ENCODE data around the gene UNC80. TPM values are rescaled to one million over a fixed set of nuclear protein-coding genes. Genes with fewer than 3 reads are reported as not detected.

Gene UNC80
- total RNA-seq, 4 donors from 2014 or later: under 0.01 to 3.0 (median 0.45) TPM

DNA sequence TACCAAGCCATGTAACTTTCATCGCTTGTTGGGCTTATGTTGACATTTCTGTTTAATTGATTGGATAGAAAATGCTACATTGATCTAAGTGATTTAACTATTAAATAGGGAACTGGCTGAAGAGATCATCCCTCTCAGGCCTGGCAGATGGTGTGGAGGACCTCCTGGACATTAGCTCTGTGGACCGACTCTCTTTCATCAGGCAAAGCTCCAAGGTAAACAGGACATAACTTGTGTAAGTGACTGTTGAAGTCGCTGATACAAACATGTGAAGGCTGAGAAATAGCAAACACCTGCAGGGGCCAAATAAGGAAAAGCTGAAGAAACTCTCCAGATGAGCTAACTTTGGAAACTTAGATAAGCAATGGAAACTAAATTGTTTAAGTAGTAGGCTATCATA, 68.8 kb downstream of the UNC80 start:
- Histone ChIP-seq H3K4me1 (no peaks in the 10 kb centered on the region), H3K4me3 (no peak overlapping the region), H3K36me3 (no peaks in the 10 kb centered on the region), H3K9me3 (no peaks in the 10 kb centered on the region), H3K27me3 (no peaks in the 10 kb centered on the region), H3K27ac (no peak overlapping the region)
- intact Hi-C loops (cut with DNase I; ENCODE audit: low total_unique reads): no loop called here
- no peak for TF ChIP-seq POLR2A (IDR thresholded peaks at IDR 0.05)
- DNase-seq: no peak

DNA sequence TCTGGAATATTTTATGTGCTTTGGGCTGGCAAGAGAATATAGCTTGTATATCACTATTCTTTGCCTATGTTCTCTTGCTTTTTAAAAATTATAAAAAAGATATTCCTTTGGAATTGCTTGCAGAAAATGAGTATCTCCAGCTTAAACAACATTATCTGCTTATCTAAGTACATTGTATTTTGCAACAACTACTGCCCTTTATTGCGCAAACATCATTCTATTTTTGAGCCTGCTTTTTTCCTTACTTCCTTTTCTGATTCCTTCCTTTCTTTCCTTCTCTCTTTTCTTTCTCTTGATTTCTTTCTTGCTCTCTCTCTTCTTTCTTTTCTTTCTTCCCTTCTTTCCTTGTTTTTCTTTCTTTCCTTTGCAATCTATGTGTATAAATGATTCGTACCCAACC, 74.0 kb downstream of the UNC80 start:
- TF ChIP-seq POLR2A (IDR thresholded peaks at IDR 0.05): no peak
- no peak for TF ChIP-seq CTCF (IDR thresholded peaks at IDR 0.05)
- Histone ChIP-seq H3K27me3 (no peaks in the 10 kb centered on the region), H3K9me3 (no peaks in the 10 kb centered on the region), H3K4me1 (no peaks in the 10 kb centered on the region), H3K36me3 (no peaks in the 10 kb centered on the region), H3K27ac (no peak overlapping the region), H3K4me3 (no peak overlapping the region)
- intact Hi-C loops (cut with DNase I; ENCODE audit: low total_unique reads): no loop called here
- DNase-seq: no peak

GRCh38 chr2:209864716-209865295, 93.2 kb downstream of the UNC80 start:
- H3K9me3 ChIP-seq: no peaks in the 10 kb centered on the region
- no peak for DNase-seq
- H3K4me3 ChIP-seq: no peak overlapping the region
- H3K27me3 ChIP-seq: no peaks in the 10 kb centered on the region
- intact Hi-C loops (cut with DNase I; ENCODE audit: low total_unique reads): no loop called here
- TF ChIP-seq CTCF (IDR thresholded peaks at IDR 0.05) (no peak), POLR2A (IDR thresholded peaks at IDR 0.05) (no peak)
- no peak overlapping the region for H3K27ac ChIP-seq
- no peaks in the 10 kb centered on the region for H3K4me1 ChIP-seq
- H3K36me3 ChIP-seq: no peaks in the 10 kb centered on the region

DNA sequence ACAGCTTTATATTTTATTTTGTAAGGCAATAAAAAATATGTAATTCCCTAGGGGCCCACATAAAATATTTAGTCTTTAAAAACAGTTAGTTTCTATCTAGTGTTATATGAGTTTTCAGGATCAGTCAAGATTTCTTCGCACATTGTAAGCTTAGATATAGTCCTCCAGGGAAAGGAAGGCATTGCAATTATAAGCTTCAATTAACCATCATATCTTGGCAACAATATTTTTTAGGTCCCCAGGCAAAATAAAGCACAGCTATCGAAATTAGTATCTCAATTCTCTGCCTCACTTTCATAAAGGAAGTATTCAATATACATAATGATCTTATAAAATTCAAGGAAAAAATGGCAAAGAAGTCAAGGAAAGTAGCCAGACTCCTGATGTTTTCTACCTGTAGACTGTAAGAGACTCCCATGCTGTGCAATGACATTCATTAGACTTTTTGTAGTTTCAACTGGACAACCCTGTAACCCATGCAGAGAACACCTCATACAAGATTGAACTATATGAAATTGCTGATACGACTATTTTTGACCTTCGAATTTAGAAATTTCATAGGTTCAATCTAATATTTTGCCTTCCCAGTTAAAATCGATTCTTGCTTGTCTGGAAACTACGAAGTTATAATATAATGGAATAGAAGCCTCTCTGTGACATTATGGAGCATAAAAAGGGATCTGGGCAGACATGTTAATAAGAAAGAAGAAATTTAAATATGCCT, 96.8 kb downstream of the UNC80 start:
- Histone ChIP-seq H3K27me3 (no peaks in the 10 kb centered on the region), H3K9me3 (no peaks in the 10 kb centered on the region), H3K4me1 (no peaks in the 10 kb centered on the region), H3K4me3 (no peak overlapping the region), H3K36me3 (no peaks in the 10 kb centered on the region), H3K27ac (no peak overlapping the region)
- no peak for TF ChIP-seq POLR2A (IDR thresholded peaks at IDR 0.05)
- TF ChIP-seq CTCF (IDR thresholded peaks at IDR 0.05): no peak
- no peak for DNase-seq
- intact Hi-C loops (cut with DNase I; ENCODE audit: low total_unique reads): no loop called here

DNA sequence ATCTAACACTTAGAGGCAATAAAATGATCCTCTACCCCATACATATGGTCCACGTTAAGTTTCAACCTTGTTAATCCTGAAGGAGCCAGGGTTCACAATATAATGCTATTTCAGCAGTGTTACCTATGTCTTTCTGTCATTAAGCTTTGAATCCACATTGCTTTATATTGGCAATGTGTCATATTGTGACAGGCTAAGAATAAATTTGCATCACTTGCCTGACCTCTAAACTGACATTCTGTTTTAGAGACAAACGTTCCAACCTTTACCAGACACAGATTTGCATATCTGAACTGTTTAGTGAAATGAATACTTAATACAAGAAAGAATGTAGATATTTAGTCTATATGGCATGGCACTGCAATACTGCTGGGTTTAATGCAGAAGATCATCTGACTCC, 98.4 kb downstream of the UNC80 start:
- Histone ChIP-seq H3K9me3 (no peaks in the 10 kb centered on the region), H3K4me1 (no peaks in the 10 kb centered on the region), H3K27ac (no peak overlapping the region), H3K4me3 (no peak overlapping the region), H3K27me3 (no peaks in the 10 kb centered on the region), H3K36me3 (no peaks in the 10 kb centered on the region)
- intact Hi-C loops (cut with DNase I; ENCODE audit: low total_unique reads): no loop called here
- TF ChIP-seq CTCF (IDR thresholded peaks at IDR 0.05): no peak
- TF ChIP-seq POLR2A (IDR thresholded peaks at IDR 0.05): no peak
- no peak for DNase-seq
